Mesothelial cell of epicardium (in vitro differentiated cells): ENCODE measurements around the gene TEF. TPM values are rescaled to one million over a fixed set of nuclear protein-coding genes. Genes with fewer than 3 reads are reported as not detected.

Experiments
- DNase-seq, 2 experiments: peaks; one replicate each; pipeline ENCODE4 v3.0.0; 2021; ENCODE audit warnings: low spot score in 2 of 2; ENCODE audit not compliant: unreplicated experiment in 2 of 2
- H3K27ac Mint-ChIP-seq: 2 replicates; pipeline ENCODE4 v1.8.0; 2021; ENCODE audit warnings: mixed read lengths
- H3K27me3 Mint-ChIP-seq: 2 replicates; pipeline ENCODE4 v1.8.0; 2021; ENCODE audit warnings: low read depth, mixed read lengths
- H3K36me3 Mint-ChIP-seq: 2 replicates; pipeline ENCODE4 v1.8.0; 2021; ENCODE audit warnings: mixed read lengths
- H3K4me1 Mint-ChIP-seq: 2 replicates; pipeline ENCODE4 v1.8.0; 2021; ENCODE audit warnings: mixed read lengths
- H3K4me3 Mint-ChIP-seq: 2 replicates; pipeline ENCODE4 v1.8.0; 2021; ENCODE audit warnings: mild to moderate bottlenecking, moderate library complexity, mixed read lengths
- H3K9me3 Mint-ChIP-seq: 2 replicates; pipeline ENCODE4 v1.8.0; 2021; ENCODE audit warnings: mixed read lengths
- total RNA-seq: library from RNA; stranded (reverse); gene quantifications from 3 replicates; pipeline ENCODE4 v1.2.1, GENCODE V29; 2021
- TF ChIP-seq, protein P1 (sequence below): fragments of 200-600 bp; sonication (generic); IDR thresholded peaks from one replicate; pipeline ENCODE4 v1.5.0; 2021; ENCODE audit warnings: antibody characterized with exemption; ENCODE audit not compliant: unreplicated experiment

The TEF gene
- total RNA-seq, 1 donor from 2014 or later = 10.5 TPM

DNA sequence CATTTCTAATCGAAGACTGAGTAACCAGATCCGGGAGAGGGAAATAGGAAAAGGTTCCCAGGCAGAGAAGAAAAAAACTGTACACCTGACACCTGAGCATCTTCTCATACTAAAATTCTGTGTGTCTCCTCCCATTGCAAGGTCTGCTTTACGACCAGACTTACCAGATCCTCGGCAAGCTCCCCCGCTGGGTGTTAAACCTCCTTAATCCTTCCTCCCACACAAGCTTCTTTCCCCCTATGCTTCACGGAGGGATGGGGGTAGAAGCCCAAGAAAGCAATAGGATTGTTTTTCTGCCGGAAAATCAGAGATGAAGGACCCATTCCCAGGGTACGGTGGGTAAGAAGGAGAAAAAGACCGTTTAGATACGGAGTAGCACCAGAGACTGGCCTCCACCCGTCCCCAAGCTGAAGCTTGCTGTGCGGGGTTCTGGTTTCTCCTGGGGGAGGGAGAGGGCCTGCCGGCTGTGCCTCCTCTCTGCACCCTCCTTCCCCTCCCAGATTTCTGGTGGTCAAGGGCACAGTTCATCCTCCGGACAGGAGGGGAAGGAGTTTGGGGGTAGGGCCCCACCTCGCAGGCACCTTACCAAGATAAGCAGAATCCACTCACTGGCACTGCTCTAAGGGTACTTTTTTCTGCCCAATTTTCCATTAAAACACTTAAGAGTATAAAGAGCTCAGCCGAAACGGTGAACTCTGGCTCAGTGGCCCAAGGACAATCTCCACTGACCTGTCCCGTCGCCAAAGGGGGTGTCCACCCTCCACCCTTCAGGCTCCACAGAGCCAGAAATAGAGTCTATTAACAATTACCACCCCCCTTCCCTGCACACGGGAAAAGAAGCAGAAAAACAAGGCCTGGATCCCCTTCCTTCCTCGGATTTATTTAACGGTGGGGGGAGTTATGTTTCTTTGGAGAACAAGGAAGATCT is 63.7 kb downstream of the TEF start:
- DNase-seq = no peak
- TF ChIP-seq, protein P1, sequence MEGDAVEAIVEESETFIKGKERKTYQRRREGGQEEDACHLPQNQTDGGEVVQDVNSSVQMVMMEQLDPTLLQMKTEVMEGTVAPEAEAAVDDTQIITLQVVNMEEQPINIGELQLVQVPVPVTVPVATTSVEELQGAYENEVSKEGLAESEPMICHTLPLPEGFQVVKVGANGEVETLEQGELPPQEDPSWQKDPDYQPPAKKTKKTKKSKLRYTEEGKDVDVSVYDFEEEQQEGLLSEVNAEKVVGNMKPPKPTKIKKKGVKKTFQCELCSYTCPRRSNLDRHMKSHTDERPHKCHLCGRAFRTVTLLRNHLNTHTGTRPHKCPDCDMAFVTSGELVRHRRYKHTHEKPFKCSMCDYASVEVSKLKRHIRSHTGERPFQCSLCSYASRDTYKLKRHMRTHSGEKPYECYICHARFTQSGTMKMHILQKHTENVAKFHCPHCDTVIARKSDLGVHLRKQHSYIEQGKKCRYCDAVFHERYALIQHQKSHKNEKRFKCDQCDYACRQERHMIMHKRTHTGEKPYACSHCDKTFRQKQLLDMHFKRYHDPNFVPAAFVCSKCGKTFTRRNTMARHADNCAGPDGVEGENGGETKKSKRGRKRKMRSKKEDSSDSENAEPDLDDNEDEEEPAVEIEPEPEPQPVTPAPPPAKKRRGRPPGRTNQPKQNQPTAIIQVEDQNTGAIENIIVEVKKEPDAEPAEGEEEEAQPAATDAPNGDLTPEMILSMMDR = no peak
- H3K36me3 Mint-ChIP-seq = peaks cover 1% of the 10 kb centered on the region
- H3K27me3 Mint-ChIP-seq = no peaks in the 10 kb centered on the region
- H3K4me3 Mint-ChIP-seq = peak overlapping the region; percentile 98
- H3K9me3 Mint-ChIP-seq = no peaks in the 10 kb centered on the region
- H3K4me1 Mint-ChIP-seq = peaks cover 23% of the 10 kb centered on the region
- H3K27ac Mint-ChIP-seq = peak overlapping the region; percentile 98

DNA sequence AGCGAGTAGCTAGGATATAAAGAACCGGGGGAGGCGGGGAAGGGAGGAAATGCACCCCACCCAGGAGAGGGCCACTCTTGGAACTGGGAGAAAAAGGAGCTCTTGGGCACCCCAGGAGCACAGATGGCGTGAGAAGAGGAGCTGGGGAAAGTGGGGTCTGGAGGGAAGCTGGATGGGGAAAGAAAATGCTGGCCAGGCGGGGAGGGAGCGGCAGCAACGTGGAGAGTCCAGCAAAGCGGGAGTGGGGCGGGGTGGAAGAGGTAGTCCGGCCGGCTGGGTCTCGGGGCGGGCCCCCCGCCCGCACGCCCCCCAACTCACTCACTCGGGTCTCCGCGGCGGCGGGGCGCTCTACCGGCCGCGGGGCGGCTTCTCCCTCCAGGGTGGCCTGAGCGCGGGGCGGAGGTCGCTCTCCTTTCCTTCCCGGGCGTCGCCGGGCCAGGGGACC is 64.3 kb downstream of the TEF start:
- no peaks in the 10 kb centered on the region for H3K27me3 Mint-ChIP-seq
- H3K9me3 Mint-ChIP-seq = no peaks in the 10 kb centered on the region
- peak overlapping the region; percentile 98 for H3K4me3 Mint-ChIP-seq
- peaks cover 23% of the 10 kb centered on the region for H3K4me1 Mint-ChIP-seq
- TF ChIP-seq, protein P1 = no peak
- peak in 1 of 2 experiments; percentile 63 for DNase-seq
- H3K27ac Mint-ChIP-seq = peak overlapping the region; percentile 99
- peaks cover 1% of the 10 kb centered on the region for H3K36me3 Mint-ChIP-seq

DNA sequence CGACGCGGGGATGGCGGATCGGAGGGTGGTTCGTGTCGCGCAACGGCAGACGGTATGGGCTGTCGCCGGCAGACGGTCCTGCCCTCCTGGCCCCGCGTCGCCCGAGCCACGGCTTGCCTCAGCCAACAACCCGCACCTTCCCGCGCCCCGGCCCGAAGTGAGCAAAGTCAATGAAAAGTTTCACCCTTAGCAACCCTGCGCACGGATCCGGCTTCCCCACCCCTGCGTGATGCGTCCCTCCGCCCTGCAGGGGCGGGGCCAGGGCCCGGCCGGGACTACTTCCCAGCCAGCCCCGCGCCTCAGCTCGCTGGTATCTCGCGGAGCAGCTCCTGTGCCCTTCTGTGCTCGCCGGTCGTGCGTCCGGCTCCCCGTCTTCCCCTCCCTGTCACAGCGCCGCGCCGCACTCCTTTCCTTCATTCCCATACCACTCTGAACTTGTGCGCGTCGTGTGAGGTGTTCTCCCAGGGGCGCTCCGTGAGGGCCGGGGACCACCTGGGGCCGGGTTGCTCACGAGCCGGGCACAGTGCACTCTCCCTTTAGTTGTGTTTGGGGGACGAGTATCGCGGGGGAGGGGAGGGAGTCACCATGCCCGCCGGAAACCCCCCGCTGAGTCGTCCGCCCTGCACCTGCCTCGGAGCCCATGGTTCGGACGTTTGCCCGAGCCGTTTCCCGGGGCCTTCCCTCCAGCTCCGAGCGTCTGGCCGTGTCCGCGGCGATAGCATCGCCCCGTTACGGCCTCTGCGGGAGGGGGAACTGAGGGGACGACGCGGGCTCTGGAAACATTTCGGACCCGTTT is 65.1 kb downstream of the TEF start, which contains the start of gene TOB2:
TOB2 (minus strand) TSS at position 163 of the 796 bp plus-strand sequence. CDS start 9,456 bp downstream, outside the sequence.
- TF ChIP-seq, protein P1 = no peak

DNA sequence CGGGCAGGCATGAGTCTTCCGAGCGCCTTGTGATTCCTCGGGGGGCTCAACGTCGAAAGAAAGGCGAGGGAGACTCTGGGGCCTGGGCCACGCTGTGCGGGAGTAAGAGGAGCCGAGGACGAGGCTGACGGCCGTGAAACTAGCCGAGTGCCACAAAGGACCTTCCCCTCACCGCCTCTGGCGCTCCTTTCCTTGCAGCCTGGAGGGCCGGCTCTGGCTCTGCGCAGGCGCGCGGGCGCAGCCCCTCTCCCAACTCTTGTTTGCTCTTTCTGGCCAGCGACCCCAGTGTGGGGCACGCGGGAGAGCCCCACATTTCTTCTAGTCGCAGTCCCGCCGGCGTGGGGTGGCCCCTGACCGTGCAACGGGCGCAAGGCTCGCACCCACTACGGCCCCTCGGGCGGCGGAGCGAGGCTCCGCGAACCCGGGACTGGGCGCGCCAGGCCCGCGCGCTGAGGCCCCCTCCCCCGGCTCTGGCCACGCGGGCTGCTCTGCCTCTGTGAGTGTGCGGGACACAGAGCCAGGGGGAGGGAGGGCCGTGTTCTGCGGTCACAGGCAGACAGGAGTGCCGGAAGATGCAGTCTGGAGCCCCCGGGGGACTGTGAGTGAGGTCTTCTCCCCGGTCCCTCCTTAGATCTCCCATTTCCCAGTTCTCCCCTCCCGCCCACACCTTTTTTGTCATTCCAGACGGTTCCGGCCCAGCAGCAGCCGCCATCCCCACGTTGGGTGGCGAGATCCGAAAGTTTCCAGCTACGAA is 65.9 kb downstream of the TEF start:
- DNase-seq = peak; percentile 65 to 78
- H3K36me3 Mint-ChIP-seq = no peaks in the 10 kb centered on the region
- H3K4me3 Mint-ChIP-seq = peak overlapping the region; percentile 98
- TF ChIP-seq, protein P1 = no peak
- no peaks in the 10 kb centered on the region for H3K9me3 Mint-ChIP-seq
- peaks cover 19% of the 10 kb centered on the region for H3K4me1 Mint-ChIP-seq
- H3K27me3 Mint-ChIP-seq = no peaks in the 10 kb centered on the region
- peak overlapping the region; percentile 99 for H3K27ac Mint-ChIP-seq

More for the DNA sequence above, 65.1 kb downstream of the TEF start, which contains the start of gene TOB2:
- peak; percentile 84 to 95 for DNase-seq
- peak within 1 kb of the TSS; percentile 98 for H3K4me3 Mint-ChIP-seq
- H3K9me3 Mint-ChIP-seq = no peaks in the 10 kb centered on the region
- peaks cover 23% of the 10 kb centered on the region for H3K4me1 Mint-ChIP-seq
- no peaks in the 10 kb centered on the region for H3K36me3 Mint-ChIP-seq
- no peaks in the 10 kb centered on the region for H3K27me3 Mint-ChIP-seq
- peak within 1 kb of the TSS; percentile 99 for H3K27ac Mint-ChIP-seq

DNA sequence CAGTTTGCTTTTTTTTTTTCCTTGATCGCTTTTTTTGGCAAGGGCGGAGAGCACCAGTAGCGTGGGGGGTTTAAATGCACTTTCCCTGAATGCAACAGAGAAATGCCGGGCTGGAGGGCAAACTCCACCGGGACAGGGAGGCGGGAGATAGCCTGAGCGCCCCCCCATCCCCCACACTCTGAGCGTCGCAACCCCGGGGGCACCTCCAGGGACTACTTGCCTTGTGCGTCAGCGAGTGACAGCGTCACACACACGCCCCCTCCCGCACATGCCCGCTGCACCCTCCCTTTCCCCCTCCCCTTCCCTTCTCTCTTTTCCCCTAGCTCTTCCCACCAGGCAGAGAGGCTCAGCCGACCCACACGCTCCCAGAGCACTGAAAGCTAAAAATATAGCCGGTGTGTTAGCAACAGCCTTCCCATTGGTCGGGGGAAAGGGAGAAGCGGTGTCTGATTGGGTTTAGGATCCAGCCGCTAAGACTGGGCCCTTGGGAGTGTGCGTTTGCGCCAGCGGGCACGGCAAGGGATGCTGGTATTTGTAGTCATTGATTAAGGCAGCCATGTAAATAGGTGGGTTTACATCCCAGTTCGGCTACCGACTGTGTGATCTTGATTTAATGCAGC is 66.6 kb downstream of the TEF start:
- DNase-seq = peak; percentile 84 to 89
- H3K36me3 Mint-ChIP-seq = peaks cover 2% of the 10 kb centered on the region
- H3K4me3 Mint-ChIP-seq = peak overlapping the region; percentile 98
- H3K27me3 Mint-ChIP-seq = no peaks in the 10 kb centered on the region
- peaks cover 18% of the 10 kb centered on the region for H3K4me1 Mint-ChIP-seq
- TF ChIP-seq, protein P1 = no peak
- no peaks in the 10 kb centered on the region for H3K9me3 Mint-ChIP-seq
- H3K27ac Mint-ChIP-seq = peak overlapping the region; percentile 99
